Measurements from ENCODE around the gene SH3GL3.

Gene SH3GL3

GRCh38 chr15:83582381-83582780 is 135.2 kb downstream of the SH3GL3 start:
- H3K4me3 ChIP-seq (ENCODE audit: control insufficient read depth, low read depth, low read length), result no peak overlapping the region
- no peak for TF ChIP-seq CTCF (IDR thresholded peaks at IDR 0.05; ENCODE audit: control insufficient read depth, insufficient read depth, low read depth, low read length, missing control alignments)
- no peak for DNase-seq (ENCODE audit: low read depth)

- no peak for TF ChIP-seq CTCF (IDR thresholded peaks at IDR 0.05; ENCODE audit: control insufficient read depth, insufficient read depth, low read depth, low read length, missing control alignments)
- no peak for DNase-seq (ENCODE audit: low read depth)
- no peak overlapping the region for H3K4me3 ChIP-seq (ENCODE audit: control insufficient read depth, low read depth, low read length)
Measured at GRCh38 chr15:83585601-83586335, 138.6 kb downstream of the SH3GL3 start.

- no peak for DNase-seq (ENCODE audit: low read depth)
- H3K4me3 ChIP-seq (ENCODE audit: control insufficient read depth, low read depth, low read length), result no peak overlapping the region
- no peak for TF ChIP-seq CTCF (IDR thresholded peaks at IDR 0.05; ENCODE audit: control insufficient read depth, insufficient read depth, low read depth, low read length, missing control alignments)
Measured at GRCh38 chr15:83587091-83587490, 139.9 kb downstream of the SH3GL3 start.

GRCh38 chr15:83588441-83588840 is 141.3 kb downstream of the SH3GL3 start:
- TF ChIP-seq CTCF (IDR thresholded peaks at IDR 0.05; ENCODE audit: control insufficient read depth, insufficient read depth, low read depth, low read length, missing control alignments), result no peak
- DNase-seq (ENCODE audit: low read depth), result no peak
- no peak overlapping the region for H3K4me3 ChIP-seq (ENCODE audit: control insufficient read depth, low read depth, low read length)

GRCh38 chr15:83592370-83593040 is 145.4 kb downstream of the SH3GL3 start:
- H3K4me3 ChIP-seq (ENCODE audit: control insufficient read depth, low read depth, low read length), result no peak overlapping the region
- TF ChIP-seq CTCF (IDR thresholded peaks at IDR 0.05; ENCODE audit: control insufficient read depth, insufficient read depth, low read depth, low read length, missing control alignments), result no peak
- no peak for DNase-seq (ENCODE audit: low read depth)

- no peak for TF ChIP-seq CTCF (IDR thresholded peaks at IDR 0.05; ENCODE audit: control insufficient read depth, insufficient read depth, low read depth, low read length, missing control alignments)
- DNase-seq (ENCODE audit: low read depth), result no peak
- no peak overlapping the region for H3K4me3 ChIP-seq (ENCODE audit: control insufficient read depth, low read depth, low read length)
Measured at GRCh38 chr15:83595191-83595590, 148.1 kb downstream of the SH3GL3 start.

Measured in AG09309 (cell line).